PC-3 (cell line): ENCODE results near the gene BTF3.

Experiments
- EZH2 ChIP-seq: fragments of 300-600 bp; sonication (generic); IDR thresholded peaks from one replicate; pipeline ENCODE4 v1.6.1; 2017; ENCODE audit warnings: antibody characterized with exemption, mild to moderate bottlenecking, low read length; ENCODE audit not compliant: unreplicated experiment
- EZH2phosphoT487 ChIP-seq: fragments of 300-600 bp; sonication (generic); IDR thresholded peaks from 2 replicates; pipeline ENCODE4 v1.6.1; 2018; ENCODE audit warnings: mild to moderate bottlenecking, antibody characterized with exemption, low read length, borderline replicate concordance
- TF ChIP-seq, protein P1 (sequence below): fragments of 300-600 bp; sonication (generic); conservative IDR thresholded peaks from 2 replicates; pipeline ENCODE4 v1.5.1; 2017; ENCODE audit warnings: antibody characterized with exemption, low read depth, mild to moderate bottlenecking, low read length

DNA sequence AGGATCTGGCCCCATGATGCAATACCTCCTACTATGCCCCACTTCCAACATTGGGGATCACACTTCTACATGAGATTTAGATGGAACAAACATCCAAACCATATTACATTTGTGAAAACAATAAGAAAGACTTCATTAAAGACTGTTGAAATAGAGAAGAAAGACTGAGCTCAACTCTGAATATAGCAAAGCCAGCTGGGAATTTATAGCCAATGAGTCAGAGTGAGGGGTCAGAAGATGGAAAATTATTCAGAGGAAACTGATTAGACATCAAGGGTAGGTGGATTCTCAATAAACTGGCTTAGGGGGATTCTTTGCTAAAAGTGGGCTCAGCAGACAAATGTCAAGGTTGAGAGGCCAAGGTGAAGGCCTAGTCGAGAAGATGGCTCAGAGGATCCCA lies 25.6 kb downstream of the BTF3 start:
- TF ChIP-seq, protein P1, sequence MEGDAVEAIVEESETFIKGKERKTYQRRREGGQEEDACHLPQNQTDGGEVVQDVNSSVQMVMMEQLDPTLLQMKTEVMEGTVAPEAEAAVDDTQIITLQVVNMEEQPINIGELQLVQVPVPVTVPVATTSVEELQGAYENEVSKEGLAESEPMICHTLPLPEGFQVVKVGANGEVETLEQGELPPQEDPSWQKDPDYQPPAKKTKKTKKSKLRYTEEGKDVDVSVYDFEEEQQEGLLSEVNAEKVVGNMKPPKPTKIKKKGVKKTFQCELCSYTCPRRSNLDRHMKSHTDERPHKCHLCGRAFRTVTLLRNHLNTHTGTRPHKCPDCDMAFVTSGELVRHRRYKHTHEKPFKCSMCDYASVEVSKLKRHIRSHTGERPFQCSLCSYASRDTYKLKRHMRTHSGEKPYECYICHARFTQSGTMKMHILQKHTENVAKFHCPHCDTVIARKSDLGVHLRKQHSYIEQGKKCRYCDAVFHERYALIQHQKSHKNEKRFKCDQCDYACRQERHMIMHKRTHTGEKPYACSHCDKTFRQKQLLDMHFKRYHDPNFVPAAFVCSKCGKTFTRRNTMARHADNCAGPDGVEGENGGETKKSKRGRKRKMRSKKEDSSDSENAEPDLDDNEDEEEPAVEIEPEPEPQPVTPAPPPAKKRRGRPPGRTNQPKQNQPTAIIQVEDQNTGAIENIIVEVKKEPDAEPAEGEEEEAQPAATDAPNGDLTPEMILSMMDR = no peak
- TF ChIP-seq EZH2phosphoT487 (no peak), EZH2 (no peak)
